AG09319 (cell line): ENCODE data around the gene HDLBP.

Experiments used
- DNase-seq: peaks from one replicate; pipeline ENCODE4 v3.0.0-alpha.2; 2010; ENCODE audit warnings: low read depth; ENCODE audit errors: extremely low read depth
- CTCF ChIP-seq: IDR thresholded peaks from 2 replicates; pipeline ENCODE4 v1.5.1; 2011; ENCODE audit warnings: low read depth, mild to moderate bottlenecking, inconsistent platforms, low read length, moderate library complexity

The HDLBP gene

GRCh38 chr2:241213567-241213966 is 101.9 kb downstream of the HDLBP start:
- DNase-seq = no peak
- no peak for TF ChIP-seq CTCF

- TF ChIP-seq CTCF = no peak
- DNase-seq = no peak
These were observed 102.4 kb downstream of the HDLBP start for GRCh38 chr2:241213041-241213440.

GRCh38 chr2:241211276-241211675 is 104.2 kb downstream of the HDLBP start:
- DNase-seq = no peak
- TF ChIP-seq CTCF = no peak; the same call in 1 of the 2 replicates

GRCh38 chr2:241209271-241209670 is 106.2 kb downstream of the HDLBP start:
- no peak for TF ChIP-seq CTCF
- DNase-seq = no peak

GRCh38 chr2:241208058-241208457 is 107.4 kb downstream of the HDLBP start:
- no peak for TF ChIP-seq CTCF
- DNase-seq = no peak

GRCh38 chr2:241207641-241208040 is 107.8 kb downstream of the HDLBP start:
- no peak for DNase-seq
- TF ChIP-seq CTCF = no peak

GRCh38 chr2:241207151-241207550 is 108.3 kb downstream of the HDLBP start:
- DNase-seq = no peak
- no peak for TF ChIP-seq CTCF

- DNase-seq = no peak
- TF ChIP-seq CTCF = no peak
These were observed 110.4 kb downstream of the HDLBP start for GRCh38 chr2:241205086-241205485.
